SKM-1 (cell line): Measurements from ENCODE around the gene ANKK1.

ENCODE experiments used
- DNase-seq: peaks from one replicate; lab custom pipeline; 2025; ENCODE audit not compliant: unreplicated experiment; lab: John Stamatoyannopoulos, UW

Gene ANKK1

GRCh38 chr11:113449743-113450142 is 62.2 kb downstream of the ANKK1 start:
- DNase-seq = no peak
